Fibroblast of mammary gland (primary cell): Measurements from ENCODE around the gene TOMM20.
A peak's percentile ranks its signal among the peaks of the same experiment; 100 is the strongest.
"Not testable (repeated sequence)": the region's sequence is repeated elsewhere in the genome, so short reads cannot be mapped to it uniquely, and the experiment has no call there.

Experiments used
- DNase-seq: peaks from one replicate; pipeline ENCODE4 v3.0.0-alpha.2; 2010; ENCODE audit warnings: low read depth
- H3K4me3 ChIP-seq: 2 replicates; pipeline ENCODE4 v1.5.1; 2011; ENCODE audit warnings: low read depth, mild to moderate bottlenecking, low read length, moderate library complexity; ENCODE audit not compliant: control insufficient read depth
- CTCF ChIP-seq: conservative IDR thresholded peaks from 2 replicates; pipeline ENCODE4 v1.5.1; 2011; ENCODE audit warnings: low read depth, low read length, inconsistent platforms; ENCODE audit not compliant: control insufficient read depth, insufficient read depth

TOMM20 gene

GRCh38 chr1:235098547-235098946 is 30.1 kb downstream of the TOMM20 start:
- no peak for DNase-seq
- H3K4me3 ChIP-seq: no peak overlapping the region
- TF ChIP-seq CTCF: no peak

DNA sequence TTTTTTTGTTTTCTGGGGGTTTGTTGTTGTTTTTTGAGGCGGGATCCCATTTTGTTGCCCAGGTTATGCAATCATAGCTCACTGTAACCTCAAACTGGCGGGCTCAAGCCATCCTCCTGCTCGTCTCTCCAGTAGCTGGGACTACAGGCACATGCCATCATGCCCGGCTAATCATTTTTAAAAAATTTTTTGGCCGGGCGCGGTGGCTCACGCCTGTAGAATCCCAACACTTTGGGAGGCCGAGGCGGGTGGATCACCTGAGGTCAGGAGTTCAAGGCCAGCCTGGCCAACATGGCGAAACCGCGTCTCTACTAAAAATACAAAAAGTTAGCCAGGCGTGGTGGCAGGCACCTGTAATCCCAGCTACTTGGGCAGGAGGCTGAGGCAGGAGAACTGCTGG is 31.1 kb downstream of the TOMM20 start:
- not testable (repeated sequence) for DNase-seq, H3K4me3 ChIP-seq

GRCh38 chr1:235095938-235096562 is 32.6 kb downstream of the TOMM20 start:
- no peak for DNase-seq
- H3K4me3 ChIP-seq: no peak overlapping the region
- TF ChIP-seq CTCF: no peak

DNA sequence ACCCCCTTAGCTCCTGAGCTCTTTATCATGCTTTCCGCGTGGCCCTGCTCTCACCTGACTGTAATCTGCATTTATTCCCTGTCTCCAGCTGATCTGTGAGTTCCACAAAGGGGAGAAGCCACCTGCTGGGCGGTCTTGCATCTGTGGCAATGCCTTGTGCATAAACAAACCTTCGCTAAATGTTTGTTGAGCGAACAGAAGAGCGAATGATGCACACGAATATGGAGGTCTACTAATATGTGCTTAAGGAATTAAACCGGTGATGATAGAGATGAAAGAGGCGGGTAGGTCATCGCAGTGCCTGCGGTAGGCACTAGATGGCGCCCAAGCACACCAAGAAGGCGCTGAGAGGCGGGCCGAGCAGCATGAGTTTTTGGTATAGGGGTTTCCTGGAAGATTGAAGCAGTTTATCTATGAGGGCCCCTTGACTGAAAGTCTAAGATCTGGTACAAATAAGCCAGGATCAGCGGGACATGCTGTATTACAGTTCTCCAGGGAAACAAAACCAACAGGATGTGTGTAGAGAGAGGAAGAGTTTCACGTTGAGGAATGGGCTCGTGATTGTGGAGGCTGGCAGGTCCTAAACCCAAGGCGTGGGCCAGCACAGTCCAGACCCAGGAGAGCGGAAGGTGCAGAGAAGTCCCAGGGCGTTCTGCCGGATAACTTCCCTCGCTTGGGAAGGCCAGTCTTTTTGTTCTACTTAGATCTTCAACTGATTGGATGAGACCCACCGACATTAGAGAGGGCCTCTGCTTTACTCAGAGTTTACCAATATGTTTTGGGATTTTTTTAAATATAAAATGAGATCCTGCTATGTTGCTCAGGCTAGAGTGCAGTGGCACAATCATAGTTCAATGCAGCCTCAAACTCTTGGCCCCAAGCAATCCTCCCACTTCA is 34.7 kb downstream of the TOMM20 start:
- DNase-seq: peak; percentile 71
- TF ChIP-seq CTCF: peak; percentile 87
- H3K4me3 ChIP-seq: no peak overlapping the region

- peak; percentile 76 for DNase-seq
- TF ChIP-seq CTCF: peak; percentile 44
- no peak overlapping the region for H3K4me3 ChIP-seq
Measured at GRCh38 chr1:235093013-235093695, 35.5 kb downstream of the TOMM20 start.

GRCh38 chr1:235092415-235092814 is 36.2 kb downstream of the TOMM20 start:
- H3K4me3 ChIP-seq, DNase-seq: not testable (repeated sequence)

- H3K4me3 ChIP-seq, DNase-seq: not testable (repeated sequence)
Measured at GRCh38 chr1:235092045-235092406, 36.6 kb downstream of the TOMM20 start.

GRCh38 chr1:235091319-235092044 is 37.2 kb downstream of the TOMM20 start:
- DNase-seq, H3K4me3 ChIP-seq: not testable (repeated sequence)
